ENCODE data around the gene SIGLEC14.

- TF ChIP-seq FOXS1 (CRISPR knock-in tag; IDR thresholded peaks at IDR 0.05), result no peak
- peak; percentile 23; the same call in 1 of the 3 replicates for TF ChIP-seq CTCF (IDR thresholded peaks at IDR 0.05)
- TF ChIP-seq REST (IDR thresholded peaks at IDR 0.05), result peak; percentile 98
- TF ChIP-seq RCOR1 (IDR thresholded peaks at IDR 0.05; ENCODE audit: low read depth, low read length), result no peak
- no peak for TF ChIP-seq CEBPB (IDR thresholded peaks at IDR 0.05)
These were observed 38.6 kb downstream of the SIGLEC14 start for GRCh38 chr19:51607920-51608562.
